HK-2 (cell line): ENCODE data around the gene OPN1SW.

Experiments
- DNase-seq: peaks from one replicate; pipeline ENCODE4 v3.0.0-alpha.2; 2018; ENCODE audit not compliant: unreplicated experiment

OPN1SW gene

GRCh38 chr7:128732521-128733277 lies 42.9 kb downstream of the OPN1SW start:
- DNase-seq = no peak

GRCh38 chr7:128731184-128731583 lies 44.4 kb downstream of the OPN1SW start:
- DNase-seq = no peak

- DNase-seq = no peak
Observed at GRCh38 chr7:128729494-128729893, 46.1 kb downstream of the OPN1SW start.

GRCh38 chr7:128728598-128728997 lies 47.0 kb downstream of the OPN1SW start:
- DNase-seq = no peak

GRCh38 chr7:128727239-128727638 lies 48.4 kb downstream of the OPN1SW start:
- DNase-seq = no peak

- no peak for DNase-seq
Observed at GRCh38 chr7:128726737-128727072, 48.9 kb downstream of the OPN1SW start.

GRCh38 chr7:128726059-128726736 lies 49.4 kb downstream of the OPN1SW start:
- DNase-seq = no peak

GRCh38 chr7:128725531-128725930 lies 50.1 kb downstream of the OPN1SW start:
- DNase-seq = no peak

- DNase-seq = no peak
Observed at GRCh38 chr7:128724743-128725142, 50.9 kb downstream of the OPN1SW start.
